ENCODE data around the gene ARHGAP24.

The ARHGAP24 gene

GRCh38 chr4:85697854-85698253 lies 222.9 kb downstream of the ARHGAP24 start:
- H3K4me3 ChIP-seq (ENCODE audit: low read depth, low read length) = no peak overlapping the region
- no peak overlapping the region for H3K27ac ChIP-seq (ENCODE audit: low read depth, low read length)
- no peaks in the 10 kb centered on the region for H3K27me3 ChIP-seq (ENCODE audit: insufficient read depth, low read length)
- H2AFZ ChIP-seq (ENCODE audit: low read length, unreplicated experiment) = no peak overlapping the region
- H3K79me2 ChIP-seq (ENCODE audit: control insufficient read depth, insufficient read depth, low read length, unreplicated experiment) = no peaks in the 10 kb centered on the region
- H3K4me1 ChIP-seq (ENCODE audit: control insufficient read depth, insufficient read depth, low read length, unreplicated experiment) = peaks cover 2% of the 10 kb centered on the region
- H3K36me3 ChIP-seq (ENCODE audit: insufficient read depth, low read length) = no peaks in the 10 kb centered on the region

DNA sequence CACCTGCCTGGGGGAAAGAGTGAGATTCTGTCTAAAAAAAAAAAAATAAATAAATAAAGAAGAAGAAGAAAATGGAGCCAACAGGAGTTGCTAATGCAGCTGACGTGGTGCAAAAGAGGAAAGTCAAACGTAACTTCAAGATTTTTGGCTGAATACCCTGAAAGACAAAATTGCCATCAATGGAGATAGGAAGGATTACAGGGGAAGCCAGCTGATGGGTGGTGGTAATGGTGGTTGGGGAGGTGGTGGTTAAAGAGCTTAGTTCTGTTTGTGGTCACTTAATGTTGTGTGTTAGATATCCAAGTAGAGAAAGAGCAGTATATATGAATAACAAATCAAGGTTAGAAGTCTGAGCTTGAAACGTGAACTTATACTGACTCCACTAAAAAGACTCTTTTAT lies 225.4 kb downstream of the ARHGAP24 start:
- H3K36me3 ChIP-seq (ENCODE audit: insufficient read depth, low read length) = no peaks in the 10 kb centered on the region
- H3K27ac ChIP-seq (ENCODE audit: low read depth, low read length) = no peak overlapping the region
- peaks cover 8% of the 10 kb centered on the region for H3K4me1 ChIP-seq (ENCODE audit: control insufficient read depth, insufficient read depth, low read length, unreplicated experiment)
- no peaks in the 10 kb centered on the region for H3K27me3 ChIP-seq (ENCODE audit: insufficient read depth, low read length)
- H3K4me3 ChIP-seq (ENCODE audit: low read depth, low read length) = no peak overlapping the region
- no peaks in the 10 kb centered on the region for H3K79me2 ChIP-seq (ENCODE audit: control insufficient read depth, insufficient read depth, low read length, unreplicated experiment)
- H2AFZ ChIP-seq (ENCODE audit: low read length, unreplicated experiment) = no peak overlapping the region

- Histone ChIP-seq H2AFZ (ENCODE audit: low read length, unreplicated experiment) (no peak overlapping the region), H3K36me3 (ENCODE audit: insufficient read depth, low read length) (no peaks in the 10 kb centered on the region), H3K27ac (ENCODE audit: low read depth, low read length) (no peak overlapping the region), H3K27me3 (ENCODE audit: insufficient read depth, low read length) (no peaks in the 10 kb centered on the region), H3K79me2 (ENCODE audit: control insufficient read depth, insufficient read depth, low read length, unreplicated experiment) (no peaks in the 10 kb centered on the region), H3K4me1 (ENCODE audit: control insufficient read depth, insufficient read depth, low read length, unreplicated experiment) (peaks cover 8% of the 10 kb centered on the region), H3K4me3 (ENCODE audit: low read depth, low read length) (no peak overlapping the region)
Observed at GRCh38 chr4:85701861-85702321, 226.9 kb downstream of the ARHGAP24 start.

DNA sequence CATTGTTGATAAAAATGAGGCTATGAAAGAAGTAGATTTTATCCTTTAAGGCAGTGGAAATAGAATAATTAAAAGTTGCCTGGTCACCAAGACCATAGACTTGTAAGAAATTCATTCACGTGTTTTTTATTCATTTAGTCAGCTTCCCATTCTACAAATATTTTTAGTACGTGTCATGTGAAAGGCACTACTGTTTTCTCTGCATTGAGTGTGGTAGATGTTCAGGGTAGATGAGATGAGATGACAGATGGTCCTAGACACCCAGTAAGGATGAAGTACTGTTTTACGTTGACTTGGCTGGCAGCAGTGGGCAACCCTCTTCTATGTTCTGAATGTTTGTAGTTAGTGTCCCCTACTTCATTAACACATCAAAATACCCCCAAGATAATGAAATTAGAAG lies 228.1 kb downstream of the ARHGAP24 start:
- H2AFZ ChIP-seq (ENCODE audit: low read length, unreplicated experiment) = no peak overlapping the region
- peaks cover 8% of the 10 kb centered on the region for H3K4me1 ChIP-seq (ENCODE audit: control insufficient read depth, insufficient read depth, low read length, unreplicated experiment)
- no peaks in the 10 kb centered on the region for H3K79me2 ChIP-seq (ENCODE audit: control insufficient read depth, insufficient read depth, low read length, unreplicated experiment)
- H3K27me3 ChIP-seq (ENCODE audit: insufficient read depth, low read length) = no peaks in the 10 kb centered on the region
- H3K4me3 ChIP-seq (ENCODE audit: low read depth, low read length) = no peak overlapping the region
- no peaks in the 10 kb centered on the region for H3K36me3 ChIP-seq (ENCODE audit: insufficient read depth, low read length)
- H3K27ac ChIP-seq (ENCODE audit: low read depth, low read length) = no peak overlapping the region

DNA sequence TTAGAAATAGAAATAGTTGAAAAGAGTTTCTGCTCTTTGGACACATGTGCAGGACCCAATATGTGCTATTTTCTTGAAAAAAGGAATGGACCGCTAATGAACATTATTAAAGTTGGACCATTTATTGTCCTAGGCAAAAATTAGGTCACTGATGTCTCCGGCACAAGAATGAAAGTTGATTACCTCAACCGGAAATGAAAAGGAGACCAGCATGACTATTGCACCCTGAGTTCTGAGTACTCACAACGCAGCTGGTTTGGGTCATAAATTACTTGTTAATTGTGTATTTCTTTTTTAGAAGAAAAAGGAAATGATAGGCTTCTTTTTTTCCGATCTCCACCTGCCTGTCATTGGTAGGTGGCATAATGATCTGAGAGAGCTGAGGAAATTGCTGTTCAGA lies 232.7 kb downstream of the ARHGAP24 start:
- Histone ChIP-seq H3K27ac (ENCODE audit: low read depth, low read length) (no peak overlapping the region), H3K79me2 (ENCODE audit: control insufficient read depth, insufficient read depth, low read length, unreplicated experiment) (no peaks in the 10 kb centered on the region), H3K36me3 (ENCODE audit: insufficient read depth, low read length) (no peaks in the 10 kb centered on the region), H3K4me3 (ENCODE audit: low read depth, low read length) (no peak overlapping the region), H3K4me1 (ENCODE audit: control insufficient read depth, insufficient read depth, low read length, unreplicated experiment) (peaks cover 8% of the 10 kb centered on the region), H2AFZ (ENCODE audit: low read length, unreplicated experiment) (no peak overlapping the region), H3K27me3 (ENCODE audit: insufficient read depth, low read length) (no peaks in the 10 kb centered on the region)

DNA sequence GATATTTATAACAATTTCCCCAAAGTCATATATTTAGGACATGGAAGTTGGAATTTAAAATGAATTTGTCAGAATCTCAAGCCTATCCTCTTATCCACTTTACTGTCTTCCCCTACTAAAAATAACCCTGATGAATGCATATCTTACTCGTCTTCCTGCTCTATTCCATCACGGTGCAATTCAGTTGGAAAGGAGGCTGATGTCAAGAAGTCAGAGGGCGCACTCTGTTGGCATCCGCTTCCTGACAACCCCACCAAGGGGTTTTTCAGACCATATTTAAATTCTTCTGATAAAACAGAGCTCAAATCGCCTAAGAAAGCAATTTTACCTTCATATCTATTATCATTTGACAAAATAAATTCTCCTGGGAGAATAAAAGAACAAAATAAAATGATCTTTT lies 233.5 kb downstream of the ARHGAP24 start:
- Histone ChIP-seq H3K27ac (ENCODE audit: low read depth, low read length) (no peak overlapping the region), H3K4me3 (ENCODE audit: low read depth, low read length) (no peak overlapping the region), H3K27me3 (ENCODE audit: insufficient read depth, low read length) (no peaks in the 10 kb centered on the region), H2AFZ (ENCODE audit: low read length, unreplicated experiment) (no peak overlapping the region), H3K36me3 (ENCODE audit: insufficient read depth, low read length) (no peaks in the 10 kb centered on the region), H3K4me1 (ENCODE audit: control insufficient read depth, insufficient read depth, low read length, unreplicated experiment) (no peaks in the 10 kb centered on the region), H3K79me2 (ENCODE audit: control insufficient read depth, insufficient read depth, low read length, unreplicated experiment) (no peaks in the 10 kb centered on the region)

DNA sequence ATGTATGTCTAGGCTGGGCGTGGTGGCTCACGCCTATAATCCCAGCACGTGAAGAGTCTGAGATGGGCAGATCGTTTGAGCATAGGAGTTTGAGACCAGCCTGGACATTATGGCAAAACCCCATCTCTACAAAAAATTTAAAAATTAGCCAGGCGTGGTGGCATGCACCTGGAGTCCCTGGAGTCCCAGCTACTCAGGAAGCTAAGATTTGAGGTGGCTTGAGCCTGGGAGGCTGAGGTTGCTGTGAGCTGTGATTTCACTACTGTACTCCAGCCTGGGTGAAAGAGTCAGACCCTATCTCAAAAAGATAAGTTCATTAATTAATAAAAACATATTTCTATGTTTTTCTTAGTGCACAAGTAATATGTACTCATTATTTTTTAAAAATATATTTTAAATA lies 238.1 kb downstream of the ARHGAP24 start:
- no peak overlapping the region for H3K4me3 ChIP-seq (ENCODE audit: low read depth, low read length)
- H3K79me2 ChIP-seq (ENCODE audit: control insufficient read depth, insufficient read depth, low read length, unreplicated experiment) = no peaks in the 10 kb centered on the region
- H3K36me3 ChIP-seq (ENCODE audit: insufficient read depth, low read length) = no peaks in the 10 kb centered on the region
- no peaks in the 10 kb centered on the region for H3K27me3 ChIP-seq (ENCODE audit: insufficient read depth, low read length)
- H3K4me1 ChIP-seq (ENCODE audit: control insufficient read depth, insufficient read depth, low read length, unreplicated experiment) = no peaks in the 10 kb centered on the region
- H3K27ac ChIP-seq (ENCODE audit: low read depth, low read length) = no peak overlapping the region
- no peak overlapping the region for H2AFZ ChIP-seq (ENCODE audit: low read length, unreplicated experiment)

- no peaks in the 10 kb centered on the region for H3K36me3 ChIP-seq (ENCODE audit: insufficient read depth, low read length)
- H2AFZ ChIP-seq (ENCODE audit: low read length, unreplicated experiment) = no peak overlapping the region
- H3K79me2 ChIP-seq (ENCODE audit: control insufficient read depth, insufficient read depth, low read length, unreplicated experiment) = no peaks in the 10 kb centered on the region
- no peak overlapping the region for H3K27ac ChIP-seq (ENCODE audit: low read depth, low read length)
- peaks cover 6% of the 10 kb centered on the region for H3K4me1 ChIP-seq (ENCODE audit: control insufficient read depth, insufficient read depth, low read length, unreplicated experiment)
- no peak overlapping the region for H3K4me3 ChIP-seq (ENCODE audit: low read depth, low read length)
- no peaks in the 10 kb centered on the region for H3K27me3 ChIP-seq (ENCODE audit: insufficient read depth, low read length)
Observed at GRCh38 chr4:85715991-85716737, 241.2 kb downstream of the ARHGAP24 start.

DNA sequence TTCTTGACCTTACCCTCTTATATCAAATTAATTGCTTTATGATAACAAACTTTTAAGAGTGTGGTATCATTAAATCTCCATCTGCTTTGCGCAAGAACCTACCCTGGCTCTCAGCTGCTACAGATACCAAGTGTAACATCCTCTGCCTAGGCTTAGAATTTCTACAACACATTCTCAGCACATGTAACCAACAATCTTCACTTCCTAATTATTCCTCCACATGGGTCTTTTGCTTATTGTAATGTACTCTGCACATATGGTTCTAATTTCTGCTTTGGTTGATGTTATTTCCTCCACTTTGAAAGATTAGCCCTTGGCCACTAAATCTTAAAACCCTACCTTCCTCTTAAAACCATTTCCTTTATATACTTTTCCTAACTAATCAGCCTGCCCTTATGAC lies 242.4 kb downstream of the ARHGAP24 start:
- no peak overlapping the region for H3K27ac ChIP-seq (ENCODE audit: low read depth, low read length)
- no peak overlapping the region for H2AFZ ChIP-seq (ENCODE audit: low read length, unreplicated experiment)
- no peaks in the 10 kb centered on the region for H3K79me2 ChIP-seq (ENCODE audit: control insufficient read depth, insufficient read depth, low read length, unreplicated experiment)
- peaks cover 6% of the 10 kb centered on the region for H3K4me1 ChIP-seq (ENCODE audit: control insufficient read depth, insufficient read depth, low read length, unreplicated experiment)
- no peaks in the 10 kb centered on the region for H3K36me3 ChIP-seq (ENCODE audit: insufficient read depth, low read length)
- H3K4me3 ChIP-seq (ENCODE audit: low read depth, low read length) = no peak overlapping the region
- H3K27me3 ChIP-seq (ENCODE audit: insufficient read depth, low read length) = no peaks in the 10 kb centered on the region

DNA sequence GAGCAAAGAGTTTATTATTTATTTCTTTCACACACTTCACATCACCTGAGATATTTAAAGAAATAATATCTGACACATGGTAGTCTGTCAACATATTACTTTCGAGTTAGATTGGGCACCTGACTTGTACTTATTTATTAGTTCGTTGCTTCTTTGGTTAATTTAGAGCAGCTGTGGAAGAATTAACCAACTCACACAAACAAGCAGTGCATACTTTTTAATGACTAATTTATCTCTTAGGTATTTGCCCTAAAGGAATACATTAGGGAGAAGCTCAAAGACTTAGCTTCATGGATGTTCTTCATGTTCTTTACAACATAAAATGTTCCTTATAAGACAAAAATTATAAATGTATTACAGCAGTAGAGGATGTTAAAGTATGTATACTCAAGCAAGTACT lies 242.9 kb downstream of the ARHGAP24 start:
- peaks cover 1% of the 10 kb centered on the region; the same call in 1 of the 2 replicates for H3K36me3 ChIP-seq (ENCODE audit: insufficient read depth, low read length)
- H2AFZ ChIP-seq (ENCODE audit: low read length, unreplicated experiment) = no peak overlapping the region
- no peak overlapping the region for H3K4me3 ChIP-seq (ENCODE audit: low read depth, low read length)
- no peaks in the 10 kb centered on the region for H3K27me3 ChIP-seq (ENCODE audit: insufficient read depth, low read length)
- no peaks in the 10 kb centered on the region for H3K79me2 ChIP-seq (ENCODE audit: control insufficient read depth, insufficient read depth, low read length, unreplicated experiment)
- H3K27ac ChIP-seq (ENCODE audit: low read depth, low read length) = no peak overlapping the region
- H3K4me1 ChIP-seq (ENCODE audit: control insufficient read depth, insufficient read depth, low read length, unreplicated experiment) = peaks cover 11% of the 10 kb centered on the region

- Histone ChIP-seq H3K4me3 (ENCODE audit: low read depth, low read length) (no peak overlapping the region), H3K36me3 (ENCODE audit: insufficient read depth, low read length) (peaks cover 10% of the 10 kb centered on the region), H3K4me1 (ENCODE audit: control insufficient read depth, insufficient read depth, low read length, unreplicated experiment) (peaks cover 28% of the 10 kb centered on the region), H3K27me3 (ENCODE audit: insufficient read depth, low read length) (no peaks in the 10 kb centered on the region), H2AFZ (ENCODE audit: low read length, unreplicated experiment) (no peak overlapping the region), H3K27ac (ENCODE audit: low read depth, low read length) (no peak overlapping the region; the same call in 1 of the 2 replicates), H3K79me2 (ENCODE audit: control insufficient read depth, insufficient read depth, low read length, unreplicated experiment) (no peaks in the 10 kb centered on the region)
Observed at GRCh38 chr4:85720735-85721134, 245.8 kb downstream of the ARHGAP24 start.

Measured in ACC112 (cell line).